Hepatic stellate cell (primary cell): ENCODE data around the gene GPR22.
A peak's percentile ranks its signal among the peaks of the same experiment; 100 is the strongest.

Source experiments
- DNase-seq: peaks from one replicate; pipeline ENCODE4 v3.0.0; 2011; ENCODE audit warnings: low spot score

GPR22 gene

GRCh38 chr7:107479303-107479702 lies 9.4 kb downstream of the GPR22 start:
- no peak for DNase-seq

DNA sequence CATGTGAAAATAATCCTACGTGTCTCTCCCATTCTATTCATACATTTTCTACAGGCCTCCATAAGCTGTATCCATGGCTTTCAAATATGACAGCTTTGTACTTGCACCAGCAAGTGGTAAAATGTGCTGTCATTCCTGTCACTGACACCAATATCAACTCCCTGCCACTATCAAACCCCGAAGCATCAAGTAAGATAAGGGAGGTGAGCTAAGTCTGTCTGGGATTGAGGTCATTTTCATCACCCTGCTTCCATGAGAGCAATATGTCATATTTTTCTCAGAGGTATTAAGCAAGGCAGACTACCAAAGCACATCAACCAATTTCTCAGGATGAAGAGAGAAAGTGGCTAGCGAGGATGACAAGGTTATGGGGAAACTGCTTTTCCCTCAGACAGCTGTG lies 11.1 kb downstream of the GPR22 start:
- DNase-seq = no peak

- no peak for DNase-seq
These were observed 12.7 kb downstream of the GPR22 start for GRCh38 chr7:107482571-107482970.

GRCh38 chr7:107486041-107486440 lies 16.2 kb downstream of the GPR22 start:
- DNase-seq = no peak

- DNase-seq = no peak
These were observed 23.0 kb downstream of the GPR22 start for GRCh38 chr7:107492875-107493274.

DNA sequence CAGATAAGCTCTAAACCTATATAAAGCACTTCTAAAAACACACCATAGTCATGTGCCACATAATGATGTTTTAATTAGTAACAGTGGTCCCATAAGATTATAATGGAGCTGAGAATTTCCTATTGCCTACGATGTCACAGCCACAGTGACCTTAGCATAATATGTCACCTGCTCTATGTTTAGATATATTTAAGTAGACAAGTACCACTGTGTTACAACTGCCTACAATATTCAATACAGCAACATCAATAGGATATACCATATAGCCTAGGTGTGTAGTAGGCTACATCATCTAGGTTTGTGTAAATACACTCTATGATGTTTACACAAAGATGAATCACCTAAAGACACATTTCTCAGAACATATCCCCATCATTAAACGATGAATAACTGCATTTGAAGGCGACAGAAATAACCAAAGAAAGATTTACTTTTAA lies 24.5 kb downstream of the GPR22 start:
- no peak for DNase-seq

GRCh38 chr7:107494884-107495283 lies 25.0 kb downstream of the GPR22 start:
- DNase-seq = no peak

DNA sequence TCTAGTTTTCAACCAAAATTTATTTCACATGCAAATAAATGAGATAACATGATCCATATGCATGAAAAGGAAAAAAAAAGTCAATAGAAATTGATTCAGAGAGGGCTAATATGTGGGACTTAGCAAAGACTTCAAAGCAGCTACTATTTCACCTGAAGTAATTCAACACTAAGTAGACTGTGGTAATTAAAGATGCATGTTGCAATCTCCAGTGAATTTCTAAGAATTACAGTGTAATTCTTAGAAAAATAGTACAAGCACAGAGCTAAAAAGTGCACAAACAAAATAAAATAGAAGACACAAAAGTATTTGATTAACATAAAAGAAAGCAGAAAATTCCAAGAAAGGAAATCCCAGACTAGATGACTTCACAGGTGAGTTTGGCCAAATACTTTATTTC lies 25.7 kb downstream of the GPR22 start:
- no peak for DNase-seq

DNA sequence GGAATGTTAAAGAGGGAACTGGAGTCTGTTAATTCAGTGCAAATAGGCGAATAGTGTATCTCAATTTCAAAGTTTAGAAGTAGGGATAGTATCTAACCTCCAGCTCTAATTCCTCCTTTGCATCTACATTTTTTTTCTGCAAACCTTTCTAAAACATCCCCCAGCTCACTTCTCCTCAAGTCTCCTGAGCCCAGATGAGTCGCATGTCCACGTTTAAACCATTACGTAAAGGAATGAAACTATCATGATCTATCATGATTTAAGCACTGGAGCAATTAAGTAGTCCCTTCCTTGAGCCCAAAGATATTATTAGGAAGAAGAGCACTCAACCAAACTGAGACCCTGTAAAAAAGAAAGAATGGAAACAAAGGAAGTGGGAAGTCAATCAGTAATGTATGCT lies 29.9 kb downstream of the GPR22 start:
- no peak for DNase-seq

DNA sequence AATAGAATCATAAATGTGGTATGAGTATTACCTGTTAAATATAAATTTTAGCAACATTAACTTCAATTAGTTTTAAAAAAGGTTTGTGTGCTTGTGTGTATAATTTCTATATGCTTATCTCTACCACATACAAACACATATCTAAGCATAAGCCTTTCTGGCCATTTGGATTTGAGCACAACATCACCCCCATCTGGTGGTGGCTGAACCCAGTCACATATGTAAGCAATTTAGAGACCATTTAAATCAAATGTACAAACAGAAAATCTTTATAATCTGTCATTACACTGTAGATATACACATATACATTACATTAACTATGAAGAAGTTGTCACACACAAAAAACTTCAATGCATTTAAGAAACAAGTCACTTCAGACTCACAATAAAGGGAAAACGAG lies 31.7 kb downstream of the GPR22 start:
- peak; percentile 14 for DNase-seq

DNA sequence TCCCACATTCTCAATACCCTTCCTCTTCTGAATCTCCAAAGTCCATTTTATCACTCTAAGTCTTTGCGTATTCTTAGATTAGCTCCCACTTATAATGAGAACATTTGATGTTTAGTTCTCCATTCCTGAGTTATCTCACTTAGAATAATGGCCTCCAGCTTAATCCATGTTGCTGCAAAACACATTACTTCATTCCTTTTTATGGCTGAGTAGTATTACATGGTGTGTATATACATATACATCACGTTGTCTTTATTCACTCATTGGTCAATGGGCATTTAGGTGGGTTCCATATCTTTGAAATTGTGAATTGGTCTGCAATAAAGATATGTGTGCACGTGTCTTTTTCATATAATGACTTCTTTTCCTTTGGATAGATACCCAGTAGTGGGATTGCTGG lies 32.3 kb downstream of the GPR22 start:
- no peak for DNase-seq

GRCh38 chr7:107502797-107503196 lies 32.9 kb downstream of the GPR22 start:
- DNase-seq = no peak

GRCh38 chr7:107503687-107504086 lies 33.8 kb downstream of the GPR22 start:
- DNase-seq = no peak

GRCh38 chr7:107505362-107505761 lies 35.5 kb downstream of the GPR22 start:
- DNase-seq = no peak

DNA sequence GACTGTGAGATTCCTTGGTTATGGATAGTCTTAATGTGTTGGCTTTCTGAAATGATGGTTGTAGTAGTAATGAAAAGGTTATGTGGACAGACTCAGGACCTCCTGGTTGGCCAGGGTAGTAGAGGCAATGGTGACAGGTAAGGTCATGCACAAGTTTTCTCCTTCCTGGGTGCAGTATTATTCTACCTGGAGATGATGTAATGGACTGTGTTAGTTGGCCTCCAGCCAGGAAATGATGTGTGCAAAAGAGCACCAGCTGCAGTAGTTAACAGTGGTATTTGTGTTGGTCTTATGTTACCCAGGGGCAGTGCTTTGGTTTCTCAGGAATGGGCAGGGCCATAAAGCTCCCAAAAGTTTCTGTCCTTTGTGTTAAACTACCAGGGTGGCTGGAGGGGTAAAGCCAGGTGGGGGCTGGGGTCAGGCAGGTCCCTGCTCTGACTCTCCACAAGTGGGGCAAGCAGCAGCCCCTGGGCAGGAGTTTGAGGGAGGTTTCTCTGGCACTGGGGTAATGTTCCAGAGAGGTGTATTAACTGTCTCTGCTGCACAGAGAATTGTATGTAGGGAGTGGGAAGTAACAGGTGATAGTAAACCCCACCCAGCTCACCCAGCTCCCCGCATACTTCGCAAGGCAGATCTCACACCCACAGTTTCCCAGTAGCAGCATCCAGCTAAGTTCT lies 36.3 kb downstream of the GPR22 start:
- no peak for DNase-seq

- DNase-seq = no peak
These were observed 37.0 kb downstream of the GPR22 start for GRCh38 chr7:107506674-107507339.
